Stimulated activated CD8-positive, alpha-beta memory T cell treated with anti-CD3 and anti-CD28 coated beads, Interleukin-15, amount 100 ng/mL, for 48 hours (primary cell): ENCODE data around the gene PIK3CD.
"Not testable (repeated sequence)": the region's sequence is repeated elsewhere in the genome, so short reads cannot be mapped to it uniquely, and the experiment has no call there.

Source experiments
- DNase-seq, 2 donors: peaks; one replicate each; pipeline ENCODE4 v3.0.0-alpha.2; 2020; ENCODE audit warnings: low read depth in 2 of 2

PIK3CD gene

DNA sequence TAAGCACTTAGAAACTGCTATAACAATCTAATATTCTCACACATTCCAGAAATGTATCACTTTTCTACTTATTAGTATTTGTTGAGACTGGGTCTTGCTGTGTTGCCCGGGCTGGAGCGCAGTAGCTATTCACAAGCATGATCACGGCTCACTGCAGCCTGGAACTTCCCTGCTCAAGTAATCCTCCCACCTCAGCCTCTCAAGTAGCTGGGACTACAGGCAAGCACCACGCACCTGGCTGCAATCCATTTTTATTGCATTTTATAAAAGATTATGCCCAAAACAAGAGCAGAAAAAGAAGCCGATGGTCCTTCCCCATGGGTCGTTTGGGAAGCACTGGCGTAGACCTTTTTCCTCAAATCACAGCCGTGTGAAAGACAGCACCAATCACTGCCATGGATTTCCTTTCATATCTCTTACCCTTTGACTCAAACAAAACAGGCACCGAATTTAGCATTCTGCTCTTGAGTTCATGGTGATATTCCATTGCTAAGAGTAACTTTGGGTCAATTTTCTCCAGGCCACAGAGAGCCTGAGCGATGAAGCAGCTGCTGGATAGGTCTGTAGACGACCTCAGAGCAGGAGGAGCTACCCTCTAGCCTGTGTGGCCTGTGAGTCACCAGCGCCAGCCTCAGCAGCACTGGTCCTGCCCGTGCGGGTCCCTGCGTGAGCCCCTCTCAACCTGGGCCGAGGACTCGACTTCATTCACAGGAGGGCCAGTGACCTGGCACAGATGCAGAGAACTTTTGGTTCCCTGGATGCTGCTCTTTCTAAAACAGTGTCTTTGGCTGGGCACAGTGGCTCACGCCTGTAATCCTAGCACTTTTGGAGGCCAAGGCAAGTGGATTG is 80.8 kb downstream of the PIK3CD start:
- no peak for DNase-seq

DNA sequence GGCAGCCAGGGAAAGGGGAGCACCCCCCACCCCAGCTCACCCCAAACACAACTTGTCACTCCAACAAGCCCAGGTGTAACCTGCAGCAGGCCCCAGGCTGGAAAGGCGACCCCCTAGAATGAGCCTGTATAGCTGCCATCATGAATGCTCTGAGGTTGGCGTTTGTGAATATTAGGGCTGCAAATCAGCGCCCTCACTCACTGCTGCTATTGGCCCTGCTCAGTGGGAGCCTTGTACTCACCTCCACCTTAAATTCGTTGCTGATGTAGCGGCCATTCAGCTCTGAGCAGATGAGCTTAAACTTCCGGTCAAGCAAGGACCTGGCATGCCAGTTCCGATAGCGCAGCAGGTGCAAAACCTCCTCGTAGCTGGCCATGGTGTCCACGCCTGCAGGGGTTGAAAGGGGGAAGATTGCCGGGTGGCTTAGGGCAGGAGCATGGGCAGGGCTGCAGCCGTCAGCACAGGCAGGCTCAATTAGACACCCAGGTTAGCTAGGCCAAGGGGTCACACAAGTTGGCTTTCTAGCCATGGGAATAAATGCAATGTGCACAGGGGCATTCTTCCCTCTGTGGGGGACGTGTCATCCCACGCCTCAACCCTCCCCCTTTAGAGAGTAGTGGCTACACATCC is 81.7 kb downstream of the PIK3CD start:
- no peak for DNase-seq

DNA sequence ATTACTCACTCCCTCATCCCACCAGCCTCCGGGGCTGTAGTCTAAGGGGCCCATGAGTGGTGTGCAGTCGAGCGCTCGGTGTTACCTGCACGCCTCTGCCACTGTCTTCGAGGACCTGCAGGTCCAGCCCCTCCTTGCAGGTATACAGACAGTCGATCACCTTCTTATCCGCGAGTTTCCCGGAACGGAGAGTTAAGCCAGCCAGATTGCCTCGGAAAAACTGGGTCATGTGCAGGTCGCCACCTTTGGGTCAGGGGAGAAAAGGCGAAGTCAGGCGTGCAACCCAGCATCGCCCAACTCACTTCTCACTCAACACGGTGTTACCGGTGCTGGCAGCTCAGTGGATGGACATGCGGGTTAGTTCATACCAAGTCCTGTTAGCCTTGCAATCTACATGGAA is 84.3 kb downstream of the PIK3CD start:
- no peak for DNase-seq

DNA sequence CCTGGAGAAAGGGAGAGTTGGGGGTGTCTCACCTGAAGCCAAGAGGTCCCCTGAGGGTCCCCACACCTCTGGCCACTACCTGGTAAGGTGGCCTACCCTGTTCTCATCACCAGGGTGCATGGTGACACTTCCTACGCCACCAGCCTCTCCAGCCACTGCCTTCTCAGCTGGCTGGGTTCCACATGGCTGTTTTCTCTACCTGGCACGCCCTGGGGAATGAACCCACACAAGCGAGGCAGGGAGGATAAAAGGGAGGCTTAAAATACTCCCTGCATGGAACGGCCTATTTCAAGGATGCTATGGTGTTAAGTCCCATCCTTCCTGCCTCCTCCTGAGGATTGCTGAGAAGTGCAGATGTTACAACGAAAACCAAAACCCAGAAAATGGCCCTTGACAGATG is 84.7 kb downstream of the PIK3CD start:
- DNase-seq = no peak

DNA sequence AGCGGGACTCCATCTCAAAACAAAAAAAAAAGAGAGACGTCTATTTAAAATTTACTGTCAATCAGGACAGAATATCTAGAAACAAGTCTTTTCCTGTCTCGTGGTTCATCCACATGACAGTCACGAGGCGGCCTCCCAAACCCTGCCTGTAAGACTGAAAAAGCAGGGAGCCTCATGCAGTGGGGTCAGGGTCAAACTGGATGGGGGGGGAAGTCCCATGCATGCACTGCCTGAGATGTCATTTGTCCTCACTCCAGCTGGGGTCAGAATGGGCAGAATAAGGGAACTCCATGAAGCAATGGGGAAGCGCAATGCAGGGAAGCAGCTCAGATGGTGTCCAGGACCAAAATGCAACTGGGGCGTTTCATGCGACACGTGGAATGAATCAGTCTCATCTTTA is 85.5 kb downstream of the PIK3CD start:
- no peak for DNase-seq

DNA sequence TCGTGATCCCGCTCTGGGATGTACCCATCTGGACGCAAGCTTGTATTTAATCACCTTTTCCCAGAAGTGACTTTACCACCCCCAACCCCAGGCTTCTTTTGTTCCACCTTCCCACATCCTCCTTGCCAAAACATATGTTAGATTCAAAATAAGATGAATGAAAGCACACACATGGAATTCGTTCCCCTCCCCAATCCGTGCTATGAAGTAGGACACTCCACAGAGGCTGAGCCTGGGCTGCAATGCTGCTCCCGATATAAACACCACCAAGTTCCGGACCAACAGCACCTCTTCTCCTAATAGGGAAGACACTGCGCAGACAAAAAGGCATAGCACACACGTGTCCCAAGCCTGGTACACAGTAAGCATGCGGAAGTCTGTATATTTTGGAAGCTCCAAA is 86.1 kb downstream of the PIK3CD start:
- DNase-seq = no peak

DNA sequence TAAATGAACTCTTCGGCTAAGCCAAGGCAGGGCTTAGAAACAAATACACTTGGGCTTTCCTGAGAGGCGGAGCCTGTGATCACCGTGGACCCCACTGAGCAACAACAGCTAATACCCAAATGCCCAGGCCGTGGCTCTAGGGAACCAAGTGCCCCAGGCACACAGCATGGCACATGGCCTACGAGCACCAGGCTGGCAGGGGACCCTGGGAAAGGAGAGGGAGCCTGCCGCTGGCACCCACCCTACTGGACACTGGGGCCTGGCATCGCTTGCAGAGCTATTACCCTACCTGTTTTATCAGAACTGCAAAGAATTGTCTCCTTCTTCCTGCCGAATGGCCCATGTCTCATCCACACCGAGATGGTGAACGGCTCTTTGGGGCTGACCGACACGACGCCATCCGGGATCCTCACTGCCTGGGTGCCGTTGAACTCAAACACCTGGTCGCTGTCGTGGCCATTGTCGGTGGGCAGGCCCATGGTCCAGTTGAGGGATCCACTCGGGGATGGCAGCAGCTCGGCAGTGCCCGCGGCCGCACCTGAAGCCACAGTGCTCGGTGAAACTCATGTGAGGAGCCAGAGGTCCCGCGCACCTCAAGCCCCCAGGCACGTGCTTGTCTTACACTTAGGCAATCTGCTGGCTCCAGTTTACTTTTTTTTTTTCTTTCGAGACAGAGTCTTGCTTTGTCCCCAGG is 92.7 kb downstream of the PIK3CD start:
- no peak for DNase-seq

DNA sequence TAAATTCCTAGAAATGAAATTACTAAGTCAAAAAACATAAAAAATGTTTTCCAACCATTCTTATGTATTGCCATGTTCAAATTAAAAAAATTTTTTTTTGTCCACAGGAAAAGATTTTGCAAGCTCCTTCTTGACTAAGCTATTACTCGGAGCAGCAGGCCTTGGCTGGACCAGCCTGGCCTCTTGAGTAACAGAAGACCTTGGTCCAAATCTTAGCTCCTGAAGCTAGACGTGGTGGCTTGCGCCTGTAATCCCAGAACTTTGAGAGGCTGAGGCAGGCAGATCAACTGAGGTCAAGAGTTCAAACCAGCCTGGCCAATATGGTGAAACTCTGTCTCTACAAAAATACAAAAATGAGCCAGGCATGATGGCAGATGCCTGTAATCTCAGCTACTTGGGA is 94.7 kb downstream of the PIK3CD start:
- DNase-seq = no peak

DNA sequence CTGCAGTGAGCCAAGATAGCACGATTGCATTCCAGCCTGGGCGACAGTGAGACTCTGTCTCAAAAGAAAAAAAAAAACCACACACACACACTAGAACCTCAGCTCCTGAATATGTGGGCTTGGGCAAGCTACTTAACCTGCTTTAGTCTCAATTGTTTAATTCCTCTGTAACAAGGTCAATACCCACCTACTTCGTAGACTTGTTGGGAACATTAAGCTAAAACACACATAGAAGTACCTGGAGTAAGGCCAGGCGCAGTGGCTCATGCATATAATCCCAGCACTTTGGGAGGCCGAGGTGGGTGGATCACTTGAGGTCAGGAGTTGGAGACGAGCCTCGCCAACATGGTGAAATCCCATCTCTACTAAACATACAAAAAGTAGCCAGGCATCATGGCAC is 95.1 kb downstream of the PIK3CD start:
- no peak for DNase-seq

DNA sequence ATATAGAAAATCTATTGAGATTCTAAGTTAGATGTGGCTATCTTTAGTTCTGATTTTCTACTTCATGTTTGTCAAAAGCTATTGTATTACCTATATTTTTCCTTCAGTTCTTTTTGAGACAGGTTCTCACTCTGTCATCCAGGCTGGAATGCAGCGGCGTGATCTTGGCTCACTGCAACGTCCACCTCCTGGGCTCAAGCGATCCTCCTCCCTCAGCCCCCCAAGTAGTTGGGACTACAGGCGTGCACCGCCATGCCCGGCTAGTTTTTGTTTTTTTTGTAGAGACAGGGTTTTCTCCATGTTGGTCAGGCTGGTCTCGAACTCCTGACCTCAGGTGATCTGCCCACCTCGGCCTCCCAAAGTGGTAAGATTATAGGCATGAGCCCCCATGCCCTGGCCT is 96.9 kb downstream of the PIK3CD start:
- DNase-seq = not testable (repeated sequence)

DNA sequence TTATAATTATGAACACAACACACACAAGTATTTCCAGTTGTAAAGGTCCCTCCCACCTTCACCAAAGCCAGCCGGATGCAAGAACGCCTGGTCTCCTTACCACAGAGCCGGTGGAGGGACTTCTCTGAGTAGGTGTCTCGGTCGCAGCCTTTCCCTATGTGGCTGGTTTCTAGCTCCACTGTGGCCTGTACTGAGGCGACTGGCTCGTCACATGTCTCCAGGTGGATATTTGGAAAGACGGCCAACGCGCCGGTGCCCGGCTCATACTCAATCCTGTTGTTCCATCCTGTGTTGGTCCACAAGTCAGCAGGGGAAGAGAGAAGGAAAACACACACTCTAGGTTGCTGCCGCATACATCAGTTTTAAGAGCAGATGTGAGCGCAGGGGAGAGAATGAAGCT is 97.8 kb downstream of the PIK3CD start:
- DNase-seq = no peak

DNA sequence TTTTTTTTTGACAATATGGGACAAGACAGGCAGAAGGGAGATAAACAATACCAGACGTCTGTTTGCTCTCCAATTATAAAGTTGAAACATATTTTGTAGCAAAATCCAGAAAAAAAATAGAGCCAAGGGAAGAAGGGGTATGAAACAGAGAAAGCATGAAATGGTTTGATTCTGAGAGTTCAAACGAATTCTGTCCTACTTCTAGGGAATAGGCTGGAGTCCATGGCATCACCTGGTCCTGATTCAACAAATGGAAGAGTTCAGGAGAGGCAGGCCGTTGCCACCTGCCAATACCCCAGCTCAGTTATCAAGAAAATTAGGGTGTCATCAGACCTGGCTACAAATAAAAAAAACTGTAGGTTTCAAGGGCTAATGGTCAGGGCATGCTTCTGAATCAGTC is 100.4 kb downstream of the PIK3CD start:
- DNase-seq = no peak

DNA sequence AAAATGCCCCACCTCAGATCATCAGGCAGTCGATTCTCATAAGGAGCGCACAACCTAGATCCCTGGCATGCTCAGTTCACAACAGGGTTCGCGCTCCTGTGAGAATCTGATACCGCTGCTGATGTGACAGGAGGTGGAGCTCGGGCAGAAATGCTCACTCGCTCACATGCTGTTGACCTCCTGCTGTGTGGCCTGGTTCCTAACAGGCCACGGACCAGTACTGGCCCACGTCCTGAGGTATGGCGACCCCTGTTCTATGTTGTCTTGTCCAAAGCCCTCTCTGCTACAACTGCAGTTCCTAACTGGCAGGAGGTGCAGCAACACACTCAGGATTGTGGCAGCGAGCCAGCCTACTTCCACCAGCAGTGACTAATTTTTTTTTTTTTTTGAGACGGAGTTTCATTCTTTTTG is 101.6 kb downstream of the PIK3CD start:
- DNase-seq = no peak

DNA sequence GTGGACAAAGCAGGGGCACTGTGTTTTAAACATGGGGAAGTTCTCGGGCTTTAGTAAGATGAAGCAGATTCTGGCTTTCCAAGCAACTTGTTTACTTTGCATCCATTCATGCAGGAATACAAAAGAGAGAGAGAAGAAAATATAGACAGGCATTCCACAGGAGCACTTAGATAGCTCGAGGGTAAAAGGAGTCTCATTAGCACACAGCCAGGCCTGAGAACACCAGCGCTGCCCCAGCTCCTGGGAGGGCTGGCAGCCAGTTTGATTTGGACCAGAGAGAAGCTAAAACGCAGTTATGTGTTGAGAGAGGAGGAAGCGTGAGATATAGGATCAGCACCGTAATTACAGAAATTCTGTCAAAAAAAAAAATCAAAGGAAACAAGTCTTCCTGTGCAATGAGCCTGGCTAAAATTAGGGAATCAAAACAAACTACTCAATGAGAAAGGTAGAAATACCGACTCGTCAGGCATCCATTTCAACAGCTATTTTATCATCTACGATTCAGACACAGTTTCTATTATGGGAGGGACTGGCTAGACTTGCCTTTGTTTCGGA is 104.0 kb downstream of the PIK3CD start:
- no peak for DNase-seq

DNA sequence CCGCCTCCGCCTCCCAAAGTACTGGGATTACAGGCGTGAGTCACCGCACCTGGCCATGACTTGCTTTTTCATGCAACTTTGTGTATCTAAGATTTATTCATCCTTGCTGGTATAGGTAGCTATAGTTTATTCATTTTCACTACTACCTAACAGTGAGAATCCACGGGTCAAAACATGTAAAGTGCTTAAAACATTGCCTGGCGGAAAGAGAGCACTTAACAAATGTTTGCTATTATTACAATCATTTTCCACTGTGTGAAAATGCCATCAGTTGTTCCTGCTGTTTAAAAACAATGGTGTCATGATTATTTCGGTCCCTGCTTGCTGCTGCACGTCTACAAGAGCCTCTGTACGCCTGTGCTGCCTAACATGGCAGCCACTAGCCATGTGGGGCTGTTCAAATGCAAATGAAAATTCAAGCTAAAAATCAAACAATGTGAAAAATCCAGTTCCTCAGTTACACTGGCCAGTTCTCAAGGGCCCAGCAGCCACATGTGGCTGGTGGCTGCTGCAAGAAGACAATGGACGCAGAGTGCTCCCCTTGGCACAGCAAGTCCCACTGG is 107.1 kb downstream of the PIK3CD start:
- no peak for DNase-seq

DNA sequence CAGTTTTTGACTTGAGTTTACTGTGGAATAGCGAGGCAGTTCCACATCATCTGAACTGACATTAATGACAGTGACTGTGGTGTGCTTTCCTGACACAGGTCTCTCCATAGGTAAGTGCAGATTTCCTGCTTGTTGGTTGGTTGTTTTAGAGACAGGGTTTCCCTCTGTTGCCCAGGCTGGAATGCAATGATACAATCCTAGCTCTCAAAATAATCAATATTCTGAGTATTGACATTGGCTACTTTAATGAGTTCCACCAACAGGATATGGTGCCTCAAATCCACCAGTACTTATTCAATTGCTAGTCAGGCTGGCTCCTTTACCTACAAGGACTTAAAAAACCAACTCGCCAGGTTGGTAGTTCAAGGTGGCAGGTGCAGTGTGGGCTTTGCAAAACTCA is 108.4 kb downstream of the PIK3CD start:
- DNase-seq = no peak

DNA sequence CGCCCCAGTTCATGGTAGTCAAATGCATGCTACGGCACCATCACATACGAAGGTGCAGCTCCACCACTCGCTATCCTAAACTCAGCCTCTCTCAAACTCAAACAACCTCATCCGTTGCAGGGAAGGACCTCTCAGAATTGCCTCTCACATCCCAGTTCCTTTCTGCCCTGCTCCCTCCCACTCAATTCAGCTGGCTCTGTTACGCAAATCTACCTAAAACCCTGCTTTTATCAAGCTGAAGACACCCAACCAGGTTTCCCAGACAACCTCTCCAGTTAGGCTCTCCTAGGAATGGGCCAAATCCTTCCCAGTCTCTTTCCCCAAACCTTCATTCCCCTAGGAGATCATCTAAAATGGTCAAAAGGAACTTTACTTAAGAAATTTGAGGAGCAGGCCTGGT is 109.3 kb downstream of the PIK3CD start:
- no peak for DNase-seq

DNA sequence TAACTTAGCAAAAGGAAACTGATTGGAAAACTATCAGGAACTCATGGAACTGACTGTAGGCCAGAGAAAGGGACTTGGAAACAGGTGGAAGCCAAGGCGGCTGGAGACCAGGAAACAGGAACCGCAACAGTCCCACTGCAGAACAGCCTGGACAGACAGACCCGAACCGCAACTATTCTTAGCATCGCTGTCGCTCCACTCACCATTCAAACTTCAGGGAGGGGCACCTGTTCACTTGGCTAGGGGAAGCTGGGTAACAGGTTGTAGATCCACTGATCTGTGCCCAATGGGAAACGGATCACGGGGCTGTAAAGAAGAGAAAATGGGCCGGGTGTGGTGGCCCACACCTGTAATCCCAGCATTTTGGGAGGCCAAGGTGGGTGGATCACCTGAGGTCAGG is 110.3 kb downstream of the PIK3CD start:
- DNase-seq = no peak

DNA sequence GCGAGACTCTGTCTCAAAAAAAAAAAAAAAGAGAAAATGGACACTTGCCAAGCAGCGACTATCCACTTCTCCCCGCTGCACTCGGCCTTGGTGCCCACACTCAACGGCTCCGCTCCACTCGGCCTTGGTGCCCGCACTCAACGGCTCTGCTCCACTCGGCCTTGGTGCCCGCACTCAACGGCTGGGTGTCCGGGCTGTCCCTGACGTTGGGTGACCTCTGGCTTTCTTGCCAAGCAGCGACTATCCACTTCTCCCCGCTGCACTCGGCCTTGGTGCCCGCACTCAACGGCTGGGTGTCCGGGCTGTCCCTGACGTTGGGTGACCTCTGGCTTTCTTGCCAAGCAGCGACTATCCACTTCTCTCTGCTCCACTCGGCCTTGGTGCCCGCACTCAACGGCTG is 110.9 kb downstream of the PIK3CD start:
- not testable (repeated sequence) for DNase-seq

DNA sequence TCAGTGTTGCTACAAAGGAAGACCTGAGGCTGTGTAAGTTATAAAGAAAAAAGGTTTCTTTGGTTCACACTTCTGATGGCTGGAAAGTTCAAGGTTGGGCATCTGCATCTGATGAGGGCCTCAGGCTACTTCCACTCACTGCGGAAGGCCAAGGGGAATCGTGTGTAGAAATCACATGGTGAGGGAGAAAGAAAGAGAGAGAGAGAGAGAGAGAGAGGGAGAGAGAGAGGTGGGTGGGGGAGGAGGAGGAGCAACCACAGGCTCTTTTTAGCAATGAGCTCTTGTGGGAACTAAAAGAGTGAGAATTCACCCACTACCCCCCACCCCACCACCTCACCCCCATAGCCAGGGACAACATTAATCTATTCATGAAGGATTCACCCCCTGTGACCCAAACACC is 112.4 kb downstream of the PIK3CD start:
- DNase-seq = no peak

DNA sequence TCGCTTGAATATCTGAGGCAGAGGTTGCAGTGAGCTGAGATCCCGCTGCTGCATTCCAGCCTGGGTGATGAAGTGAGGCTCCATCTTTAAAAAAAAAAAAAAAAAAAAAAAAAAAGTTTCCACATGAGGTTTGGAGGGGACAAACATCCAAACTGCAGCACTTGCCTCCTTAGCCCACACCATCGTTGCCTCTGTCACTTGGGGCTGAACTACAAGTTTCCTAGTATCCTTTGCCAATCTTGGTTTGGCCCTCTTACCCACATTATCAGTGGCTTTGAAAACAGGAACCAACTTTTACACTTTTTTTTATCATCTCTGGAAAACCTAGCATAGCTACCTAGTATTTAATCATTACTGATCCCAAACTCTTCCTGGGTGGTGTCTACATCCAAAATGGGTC is 113.0 kb downstream of the PIK3CD start:
- DNase-seq = no peak

DNA sequence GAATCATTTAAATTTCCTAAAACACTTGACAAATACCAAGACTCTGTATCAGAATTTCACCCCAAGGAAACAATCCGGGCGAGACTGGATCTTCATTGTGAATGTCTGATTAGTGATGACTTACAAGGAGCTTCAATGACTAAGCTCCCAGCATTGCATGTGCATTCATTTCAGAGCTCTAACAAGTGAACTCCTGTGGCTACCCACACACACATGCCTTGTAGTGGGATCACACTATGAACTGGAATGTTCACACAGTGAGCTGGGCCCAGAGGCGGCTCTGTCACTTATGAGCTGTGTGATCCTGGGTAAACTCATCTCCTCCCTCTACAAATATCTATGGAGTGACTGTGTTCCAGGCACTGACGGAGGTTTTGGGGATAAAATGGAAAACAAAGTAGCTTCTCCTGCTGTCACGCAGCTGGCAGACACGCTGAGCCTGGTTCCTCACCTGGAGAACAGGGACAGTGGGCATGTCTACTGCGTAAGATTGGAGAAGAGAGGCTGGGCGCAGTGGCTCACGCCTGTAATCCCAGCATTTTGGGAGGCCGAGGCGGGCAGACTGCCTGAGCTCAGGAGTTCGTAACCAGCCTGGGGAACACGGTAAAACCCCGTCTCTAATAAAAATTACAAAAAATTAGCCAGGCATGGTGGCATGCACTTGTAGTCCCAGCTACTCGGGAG is 115.4 kb downstream of the PIK3CD start:
- DNase-seq = no peak
